HG03135 (cell line): ENCODE results near the gene BAIAP2.
A peak's percentile ranks its signal among the peaks of the same experiment; 100 is the strongest.

Experiments used
- ATAC-seq: cut with Tn5 transposase; IDR thresholded peaks from one replicate; pipeline ENCODE4 v1.9.1; 2021; ENCODE audit warnings: mild to moderate bottlenecking, moderate library complexity; ENCODE audit not compliant: unreplicated experiment

BAIAP2 gene

DNA sequence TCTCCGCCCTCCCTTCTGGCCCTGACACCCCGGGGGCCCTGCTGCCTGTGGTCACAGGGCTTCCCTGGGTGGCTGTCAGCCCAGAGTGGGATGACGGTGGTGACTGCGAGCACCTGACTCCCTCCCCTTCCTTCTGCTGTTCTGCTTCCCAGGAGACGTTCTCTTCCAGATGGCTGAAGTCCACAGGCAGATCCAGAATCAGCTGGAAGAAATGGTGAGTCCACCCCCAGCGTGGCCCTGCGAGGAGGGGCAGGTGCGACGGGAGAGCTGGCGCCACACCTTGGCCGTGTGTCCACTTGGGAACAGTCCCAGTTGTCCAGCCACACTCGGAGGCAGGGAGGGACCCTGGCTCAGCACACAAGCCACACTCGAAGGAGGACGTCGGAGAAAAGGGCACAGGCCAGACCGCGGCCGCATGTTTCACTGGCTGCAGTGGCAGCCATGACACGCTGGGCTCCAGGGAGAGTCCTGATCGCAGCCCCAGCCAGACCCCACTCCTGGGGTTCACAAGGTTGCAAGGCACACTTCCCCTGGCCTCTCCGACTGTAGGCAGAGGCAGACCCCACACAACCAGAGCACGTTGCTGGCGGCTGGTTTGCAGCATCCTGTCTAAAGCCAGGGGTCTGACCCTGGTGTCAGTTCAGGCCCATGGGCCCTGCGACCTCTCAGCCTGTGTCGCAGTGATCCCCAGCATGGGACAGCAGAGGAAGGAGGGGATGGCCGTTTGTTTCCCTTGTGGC lies 49.9 kb downstream of the BAIAP2 start:
- no peak for ATAC-seq

DNA sequence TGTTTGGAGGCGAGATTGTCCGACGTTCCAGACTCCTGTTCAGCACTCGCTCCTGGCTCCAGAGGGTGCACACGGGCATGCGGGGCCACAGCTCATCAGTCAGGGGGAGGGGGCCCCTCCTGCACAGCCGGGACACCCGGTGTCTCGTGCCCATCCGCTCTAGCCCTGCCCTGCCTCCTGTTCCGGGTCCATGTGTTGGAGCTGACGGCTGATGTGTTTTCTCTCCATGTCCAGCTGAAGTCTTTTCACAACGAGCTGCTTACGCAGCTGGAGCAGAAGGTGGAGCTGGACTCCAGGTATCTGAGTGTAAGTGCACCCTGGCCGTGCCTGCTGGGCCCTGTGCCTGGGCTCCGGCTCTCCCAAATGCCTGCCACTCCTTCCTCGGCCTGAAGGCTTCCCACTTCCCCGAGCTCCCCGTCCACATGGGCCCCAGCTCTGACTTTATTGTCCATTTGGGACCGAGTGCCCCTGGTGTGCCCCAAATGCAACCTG lies 50.5 kb downstream of the BAIAP2 start:
- ATAC-seq: no peak

DNA sequence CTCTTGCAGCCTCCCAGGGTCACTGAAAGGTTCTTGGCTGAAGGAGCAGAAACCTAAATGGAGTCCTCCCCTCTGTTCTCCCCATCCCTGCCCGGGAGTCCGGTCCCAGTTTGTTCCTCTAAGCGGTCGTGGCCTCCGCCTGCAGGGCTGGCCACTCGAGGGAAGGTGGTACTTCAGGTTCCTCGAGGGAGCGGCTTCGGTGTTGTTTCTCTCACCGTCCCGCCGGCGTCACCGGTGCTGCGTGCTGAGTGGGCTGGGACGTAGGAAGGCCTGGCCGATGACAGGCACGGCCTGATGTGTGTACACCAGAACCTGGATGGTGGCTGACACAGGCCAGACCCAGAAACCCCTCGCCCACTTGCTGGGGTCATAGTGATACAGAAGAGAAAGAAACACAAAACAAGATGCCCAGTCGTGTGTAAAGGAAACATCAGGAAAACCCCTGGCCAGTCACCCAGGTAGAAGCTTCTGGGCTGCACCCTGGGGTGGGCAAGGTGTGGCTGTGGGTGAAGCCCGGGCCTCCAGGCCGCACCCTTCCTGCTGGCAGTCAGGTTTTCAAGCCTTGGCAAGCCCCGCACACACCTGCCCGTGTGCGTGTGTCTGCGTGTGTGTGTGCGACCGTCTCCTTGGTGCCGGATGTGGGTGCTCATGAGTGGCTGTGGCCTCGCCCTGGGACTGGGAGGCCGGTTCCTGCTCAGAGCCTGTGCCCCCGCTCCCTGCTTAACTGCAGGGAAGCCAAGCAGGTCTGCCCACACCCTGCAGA lies 52.0 kb downstream of the BAIAP2 start:
- ATAC-seq: no peak

DNA sequence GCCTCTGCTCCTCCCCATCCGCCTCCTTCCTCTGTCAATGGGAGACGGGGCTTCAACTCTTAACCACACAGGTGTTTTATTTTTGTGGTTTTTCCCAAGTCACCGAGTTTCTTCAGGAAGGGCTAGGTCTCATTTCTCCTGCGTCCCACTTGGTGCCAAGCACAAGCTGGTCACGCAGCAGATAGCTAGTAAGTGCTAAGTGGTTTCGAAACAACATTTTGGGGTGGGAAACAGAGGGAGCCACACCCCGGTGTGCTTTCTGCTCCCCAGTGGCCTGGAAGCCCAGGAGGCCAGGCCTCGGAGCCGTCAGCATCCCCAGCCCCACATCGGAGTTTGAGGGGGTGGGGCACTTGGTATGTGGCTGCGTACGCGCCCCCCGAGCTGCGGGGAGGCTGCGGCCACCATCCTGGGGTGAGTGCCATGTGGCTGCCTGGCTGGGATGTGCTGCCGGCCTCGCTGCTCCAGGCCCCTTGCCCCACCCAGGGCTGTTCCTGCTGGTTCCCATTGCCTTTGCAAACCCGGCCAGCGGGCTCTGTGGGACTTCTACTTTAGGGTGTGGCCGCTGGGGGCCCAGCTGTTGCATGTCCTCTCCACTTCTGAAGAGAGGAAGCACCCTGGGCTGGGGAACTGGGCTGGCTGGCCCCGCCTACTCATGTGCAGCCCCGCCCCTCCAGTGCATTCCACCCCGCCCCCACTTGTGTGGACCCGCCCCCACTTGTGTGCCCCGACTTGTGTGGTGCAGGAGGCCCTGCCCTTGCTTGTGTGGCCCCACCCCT lies 55.6 kb downstream of the BAIAP2 start:
- no peak for ATAC-seq

DNA sequence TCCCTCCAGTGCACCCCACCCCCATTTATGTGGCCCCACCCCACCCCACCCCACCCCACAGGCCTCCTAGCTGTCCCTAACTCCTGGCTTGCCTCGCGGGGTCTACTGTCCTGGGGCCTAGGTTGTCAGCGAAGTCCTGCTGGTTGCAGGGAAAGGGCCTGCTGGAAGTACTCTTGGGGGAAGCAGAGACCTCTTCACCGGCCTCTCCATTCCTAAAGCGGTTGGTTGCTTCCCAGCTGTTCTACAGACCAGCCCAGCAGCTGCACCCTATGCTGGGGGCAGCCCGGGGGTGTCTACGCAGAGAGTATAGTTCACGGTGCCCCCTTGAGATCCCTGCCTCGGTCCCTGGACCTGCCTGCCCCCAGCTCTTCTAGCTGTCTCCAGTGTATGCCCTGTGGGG lies 56.2 kb downstream of the BAIAP2 start:
- no peak for ATAC-seq

DNA sequence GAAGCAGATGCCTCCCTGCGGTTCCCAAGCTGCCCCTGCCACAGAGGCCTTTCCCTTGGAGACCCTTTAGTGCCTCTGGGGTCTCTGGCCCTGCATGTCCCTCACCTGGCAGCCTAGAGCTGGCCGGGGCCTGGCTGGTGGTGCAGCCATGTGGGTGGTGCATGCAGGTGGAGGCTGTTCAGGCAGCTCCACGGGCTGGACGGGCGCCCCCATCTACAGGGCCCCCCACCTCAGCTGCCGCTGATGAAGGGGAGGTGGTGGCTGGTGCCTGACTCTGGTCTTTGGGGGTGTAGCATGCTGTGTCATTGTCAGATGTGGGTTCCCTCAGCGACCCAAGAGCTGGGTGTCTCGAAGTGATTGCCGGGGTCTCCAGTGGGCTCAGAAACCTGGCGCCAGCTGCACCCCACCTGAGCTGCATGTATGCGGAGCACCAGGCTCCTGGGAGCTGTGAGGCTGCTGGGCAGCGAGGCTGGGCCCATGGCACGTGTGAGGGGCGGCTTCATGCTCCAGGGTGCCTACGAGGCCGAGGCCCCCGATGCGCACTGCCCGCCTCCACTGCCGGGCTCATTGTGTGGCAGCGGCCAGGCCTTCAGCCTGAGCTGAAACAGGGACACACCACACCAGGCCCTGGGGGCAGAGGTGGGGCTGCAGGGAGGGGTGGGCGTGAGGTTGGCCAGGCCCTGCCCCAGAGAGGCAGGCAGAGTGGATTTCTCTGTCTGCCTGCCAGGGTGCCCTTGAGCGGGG lies 57.0 kb downstream of the BAIAP2 start:
- no peak for ATAC-seq

DNA sequence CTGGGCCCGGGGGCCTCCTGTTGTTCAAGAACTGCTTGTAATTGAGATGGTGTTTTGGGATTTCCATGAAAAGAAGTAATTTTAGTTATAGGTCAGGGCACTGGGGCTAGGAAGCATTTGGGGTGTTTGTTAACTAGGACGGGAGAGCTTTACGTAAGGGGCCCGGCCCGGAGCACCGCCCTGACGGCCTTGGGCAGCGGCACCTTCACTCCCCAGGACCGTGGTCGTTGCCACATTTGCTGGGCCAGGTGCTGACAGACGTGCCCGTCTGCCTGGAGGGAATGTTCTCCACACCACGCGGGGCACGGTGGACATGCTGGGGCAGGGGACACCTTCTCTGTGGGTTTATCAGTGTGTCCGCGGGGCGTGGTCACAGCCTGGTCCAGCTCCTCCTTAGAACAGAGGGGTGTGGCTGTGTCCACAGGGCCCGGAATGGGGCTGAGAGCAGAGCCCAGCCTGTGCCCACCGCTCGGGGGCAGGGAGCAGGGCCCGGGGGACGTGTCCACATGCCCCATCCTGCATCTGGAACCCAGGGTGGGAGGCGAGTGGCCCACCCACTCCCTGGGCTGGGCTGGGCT lies 57.7 kb downstream of the BAIAP2 start:
- ATAC-seq: no peak

DNA sequence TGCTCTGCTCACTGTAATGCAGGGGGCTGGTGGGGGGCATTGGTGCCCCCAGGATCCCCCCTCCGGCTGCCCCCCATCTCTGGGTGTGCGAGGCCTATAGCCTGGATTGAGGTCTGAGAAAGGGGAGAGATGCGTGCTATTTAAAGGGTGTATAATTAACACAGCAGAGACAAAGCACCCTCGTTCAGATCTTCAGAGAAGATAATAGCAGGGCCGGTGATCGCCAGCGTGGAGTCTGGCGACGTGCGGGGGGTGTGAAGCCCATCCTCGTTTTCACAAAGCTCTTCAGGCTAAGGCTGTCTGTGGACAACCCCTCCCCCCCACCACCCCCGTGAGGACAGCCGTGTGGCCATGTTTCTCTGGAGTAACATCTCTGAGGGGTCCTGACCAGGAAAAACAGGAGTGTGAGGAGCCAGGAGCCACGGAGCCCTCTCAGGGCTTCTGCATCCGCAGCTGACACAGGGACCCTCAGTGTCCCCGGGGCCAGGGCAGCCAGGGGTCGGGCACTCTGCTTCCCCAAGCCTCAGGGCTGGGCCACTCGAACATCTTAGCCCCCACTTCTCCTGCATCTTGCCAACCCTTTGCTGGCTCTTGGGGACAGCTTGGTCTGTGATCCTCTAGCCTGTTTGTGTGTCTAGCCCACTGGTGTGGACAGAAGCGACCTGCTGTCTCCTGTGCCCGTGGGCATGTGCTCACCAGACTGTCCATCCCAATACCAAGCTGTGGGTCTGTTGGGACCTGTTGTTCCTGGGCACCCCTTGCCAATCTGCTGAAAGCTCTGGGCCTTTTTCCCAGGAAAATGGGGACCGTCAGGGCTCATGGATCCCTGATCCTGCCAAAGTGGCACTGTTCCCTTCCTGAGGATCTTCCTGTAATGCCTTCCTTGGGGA lies 58.9 kb downstream of the BAIAP2 start:
- no peak for ATAC-seq

DNA sequence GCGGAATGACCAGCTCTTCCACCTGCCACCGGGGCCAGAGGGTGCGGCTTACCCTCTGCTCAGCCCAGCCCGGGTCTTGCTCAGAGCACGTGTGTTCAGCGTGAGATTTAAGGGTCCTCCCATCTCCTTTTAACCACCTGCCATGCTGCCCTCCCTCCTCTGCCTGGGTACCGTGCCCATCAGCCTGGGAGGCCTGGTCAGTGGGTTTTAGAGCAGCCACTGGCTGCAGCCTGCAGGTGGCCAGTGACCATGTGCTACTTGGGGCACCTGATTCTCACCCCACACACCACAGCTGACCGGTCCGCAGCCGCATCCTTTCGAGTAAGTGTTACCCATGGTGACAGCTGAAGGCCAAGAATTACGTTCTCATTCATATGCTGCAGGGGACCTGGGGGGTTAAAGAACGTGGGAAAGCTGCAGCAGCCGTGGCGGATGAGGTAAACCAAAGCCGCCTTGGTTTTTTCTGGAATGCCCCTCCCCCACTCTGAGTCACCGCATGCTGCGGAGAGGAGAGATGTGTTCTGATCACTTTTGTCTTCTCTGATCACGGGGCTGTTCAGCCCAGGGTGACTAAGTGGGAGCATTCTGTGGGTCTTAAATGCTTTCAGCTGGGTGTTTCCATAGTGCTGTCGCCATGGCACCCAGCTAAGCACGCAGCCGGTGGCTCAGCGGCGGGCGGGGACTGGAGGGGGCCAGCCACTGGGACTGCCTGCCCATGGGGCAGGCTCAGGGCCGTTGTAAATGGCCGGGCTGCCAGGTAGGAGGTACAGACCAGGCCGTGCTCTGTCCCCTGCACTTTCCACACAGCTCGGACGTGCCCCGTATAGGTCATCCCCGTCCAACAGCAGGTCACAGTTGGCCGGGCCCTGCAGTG lies 59.8 kb downstream of the BAIAP2 start:
- ATAC-seq: no peak

DNA sequence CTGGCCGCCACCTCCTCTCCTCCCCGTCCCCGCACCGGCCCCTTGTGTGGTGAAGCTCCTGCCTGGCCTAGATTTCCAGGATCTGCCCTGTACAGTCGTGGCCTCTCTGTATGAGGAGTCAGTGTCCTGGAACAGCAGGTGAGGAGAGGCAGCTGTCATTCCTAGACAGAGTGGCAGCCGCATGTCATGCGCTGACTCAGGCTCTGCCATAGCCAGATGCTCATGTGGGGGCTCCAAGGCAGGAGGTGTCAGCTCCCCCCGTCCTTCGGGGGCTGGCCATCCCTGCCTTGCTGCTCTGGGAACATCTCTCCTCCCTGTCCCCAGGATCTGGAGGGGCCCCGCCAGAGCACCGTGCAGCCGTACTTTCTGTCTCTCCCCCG lies 60.4 kb downstream of the BAIAP2 start:
- ATAC-seq: no peak

DNA sequence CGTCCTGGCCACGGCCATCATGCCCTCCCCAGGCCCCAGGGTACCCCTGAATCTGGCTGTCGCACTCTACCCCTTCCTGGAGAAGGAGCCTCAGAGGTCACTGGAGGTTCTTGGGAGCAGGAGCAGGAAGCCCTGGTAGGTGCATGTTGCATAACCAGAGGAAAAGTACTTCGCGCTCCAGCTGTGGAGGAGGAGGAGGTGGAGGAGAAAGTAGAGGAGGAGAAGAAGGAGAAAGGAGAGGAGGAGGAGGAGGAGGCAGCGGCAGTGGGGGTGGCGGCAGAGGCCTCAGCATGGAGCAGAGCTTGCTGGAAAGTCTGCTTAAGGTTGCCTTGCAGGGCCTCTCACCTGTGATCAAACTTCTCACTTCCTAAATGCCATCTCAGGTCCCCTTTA lies 61.8 kb downstream of the BAIAP2 start:
- no peak for ATAC-seq

DNA sequence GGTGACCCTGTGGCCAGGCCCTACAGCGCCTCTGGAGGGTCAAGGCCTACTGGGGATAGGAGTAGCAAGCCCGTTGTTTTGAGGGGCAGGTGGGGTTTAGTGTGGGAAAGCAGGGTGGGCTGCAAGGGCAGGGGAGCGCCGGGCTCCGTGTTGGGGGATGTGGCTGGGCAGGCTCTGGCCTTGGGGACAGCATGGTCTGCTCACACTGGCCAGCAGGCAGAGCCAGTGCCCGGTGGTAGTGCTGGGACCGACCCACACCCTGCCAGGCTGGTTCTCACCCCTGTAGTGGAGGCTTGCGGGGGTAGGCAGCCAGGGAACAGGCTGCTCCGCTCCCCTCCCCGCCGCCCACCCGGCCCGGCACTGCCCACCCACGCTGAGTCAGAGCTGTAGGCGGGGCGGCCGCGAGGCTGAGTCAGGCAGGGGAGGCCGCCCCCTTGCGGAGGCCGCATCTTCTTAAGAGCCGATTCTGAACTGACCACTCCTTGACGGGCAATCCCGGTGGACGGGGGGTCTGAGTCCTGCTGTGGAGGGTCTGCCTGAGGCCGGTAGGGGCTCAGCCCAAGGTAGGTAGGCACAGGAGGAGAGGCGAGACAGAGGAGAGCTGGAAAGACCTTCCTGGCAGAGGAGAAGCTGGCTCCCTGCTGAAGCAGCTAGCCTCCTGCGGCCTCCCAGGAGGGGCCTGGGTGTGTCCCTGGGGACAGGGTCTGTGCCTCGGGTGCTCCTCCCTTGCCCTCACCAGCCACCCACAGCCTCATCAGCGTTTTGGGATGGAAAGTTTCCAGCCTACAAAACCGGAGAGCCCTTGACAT lies 62.4 kb downstream of the BAIAP2 start:
- ATAC-seq: no peak

DNA sequence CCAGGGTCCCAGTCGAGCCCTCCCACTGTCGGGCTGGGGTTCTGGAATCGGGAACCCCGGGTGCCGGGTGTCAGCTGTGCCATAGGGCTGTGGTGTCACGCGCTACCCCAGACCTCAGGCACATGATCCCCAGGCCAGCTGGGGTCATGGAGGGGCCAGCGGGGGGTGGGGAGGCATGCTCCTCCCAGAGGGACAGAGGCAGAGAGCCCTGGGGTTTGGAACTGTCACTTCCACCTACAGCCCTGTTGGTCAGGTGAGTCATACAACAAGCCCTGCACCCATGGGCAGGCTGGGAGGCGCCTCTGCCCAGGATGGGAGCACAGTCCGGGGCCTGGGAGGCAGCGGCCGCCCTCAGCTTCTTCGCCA lies 63.0 kb downstream of the BAIAP2 start:
- no peak for ATAC-seq

DNA sequence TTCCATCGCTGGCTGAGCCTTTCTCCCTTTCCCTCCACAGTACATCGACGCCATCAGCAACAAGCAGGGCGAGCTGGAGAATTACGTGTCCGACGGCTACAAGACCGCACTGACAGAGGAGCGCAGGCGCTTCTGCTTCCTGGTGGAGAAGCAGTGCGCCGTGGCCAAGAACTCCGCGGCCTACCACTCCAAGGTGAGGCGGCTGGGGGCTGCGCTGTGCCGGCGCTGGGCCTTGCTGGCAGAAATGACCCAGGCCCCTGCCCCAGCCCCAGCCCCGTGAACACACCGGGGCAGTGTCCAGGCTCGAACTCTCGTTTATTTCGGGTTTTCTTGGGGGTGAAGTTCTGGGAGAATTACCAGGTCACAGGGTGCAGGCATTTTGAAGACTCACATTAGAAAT lies 64.9 kb downstream of the BAIAP2 start:
- no peak for ATAC-seq

DNA sequence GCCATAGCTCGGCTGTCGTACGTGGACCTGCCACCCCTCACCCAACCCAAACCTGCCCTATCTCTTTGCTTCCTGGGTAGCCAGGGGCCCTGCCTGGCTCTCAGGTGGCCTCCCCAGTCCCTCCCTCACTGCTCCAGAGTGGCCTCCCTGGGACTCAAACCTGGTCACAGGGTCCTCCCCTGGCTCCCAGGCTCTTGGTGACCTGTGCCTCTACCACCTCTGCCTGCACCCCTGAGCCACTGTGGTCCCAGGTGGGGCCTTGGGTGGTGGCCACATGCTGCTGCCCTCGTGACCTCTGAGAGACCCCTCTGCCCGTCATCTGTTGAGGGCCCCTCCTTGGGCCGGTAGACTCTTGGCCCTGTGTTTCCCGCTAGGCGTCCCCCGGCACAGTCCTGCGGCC lies 65.7 kb downstream of the BAIAP2 start:
- ATAC-seq: no peak

DNA sequence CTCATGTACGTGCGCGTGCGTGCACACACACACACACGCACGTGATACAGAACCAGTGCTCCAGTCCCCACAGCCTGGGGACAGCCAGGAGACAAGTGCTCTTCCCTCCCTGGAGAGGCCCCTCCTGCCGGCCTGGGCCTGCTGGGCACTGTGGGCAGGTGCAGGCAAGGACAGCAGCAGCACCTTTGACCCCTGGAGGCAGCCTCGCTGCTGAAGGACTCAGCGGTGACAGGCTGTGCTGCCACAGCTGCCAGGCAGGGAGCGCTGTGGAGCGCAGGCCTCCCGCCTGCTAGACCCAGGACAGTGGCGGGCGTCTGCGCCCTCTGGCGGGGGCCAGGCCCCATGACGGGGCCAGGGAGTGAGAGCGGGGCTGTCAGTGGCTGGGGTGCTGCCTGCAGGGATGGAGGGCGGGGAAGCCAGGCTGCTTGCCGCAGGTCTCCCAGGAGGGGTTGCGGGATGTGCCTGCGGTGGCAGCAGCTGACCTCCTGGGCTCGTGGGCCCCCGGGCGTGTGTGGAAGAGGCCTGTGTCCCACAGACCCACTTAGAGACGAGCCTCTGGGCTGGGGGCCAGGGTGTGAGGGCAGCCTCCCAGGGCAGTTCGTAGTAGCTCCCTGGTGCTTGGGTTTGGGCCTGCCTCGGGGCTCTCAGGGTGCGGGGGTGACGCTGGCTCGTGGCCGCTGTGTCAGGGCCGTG lies 66.8 kb downstream of the BAIAP2 start:
- ATAC-seq: peak; percentile 93

DNA sequence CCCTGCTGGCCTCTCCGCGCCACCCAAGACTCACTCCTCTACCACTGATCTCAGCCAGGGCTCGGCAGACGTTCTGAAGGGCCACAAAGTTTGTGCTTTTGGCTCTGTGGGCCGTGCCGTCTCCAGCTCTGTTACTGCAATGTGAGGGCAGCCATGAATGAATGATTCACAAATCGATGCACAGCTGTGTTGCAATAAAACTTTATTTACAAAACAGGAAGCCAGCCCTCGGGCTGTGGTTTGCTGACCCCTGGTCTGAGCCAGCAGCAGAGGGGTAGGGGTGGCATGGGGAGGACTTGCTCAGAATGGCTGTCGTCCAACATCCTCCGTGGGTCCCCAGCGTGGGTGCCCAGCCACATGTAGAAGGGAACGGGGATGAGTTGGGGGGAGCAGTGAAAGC lies 67.4 kb downstream of the BAIAP2 start:
- no peak for ATAC-seq
